OCI-LY7 (cell line): ENCODE results near the gene PPIH. TPM values are rescaled to one million over a fixed set of nuclear protein-coding genes. Genes with fewer than 3 reads are reported as not detected.

Experiments
- BruUV-seq: library from RNA; stranded (reverse); fragments of 400-500 nt; replicated peaks from 2 replicates; lab custom pipeline; 2021; lab: Mats Ljungman, UMichigan
- CTCF ChIA-PET: fragments of 300-600 bp; sonication (Branson Sonifier 250); formaldehyde crosslinking; loops from one replicate; lab custom pipeline; 2022; ENCODE audit warnings: antibody characterized with exemption; ENCODE audit not compliant: unreplicated experiment; lab: Charles Lee
- POLR2A ChIA-PET: fragments of 300-600 bp; sonication (Branson Sonifier 250); formaldehyde crosslinking; loops from one replicate; lab custom pipeline; 2022; ENCODE audit warnings: antibody characterized with exemption; lab: Charles Lee
- DNase-seq: peaks from one replicate; pipeline ENCODE4 v3.0.0-alpha.2; 2015; ENCODE audit warnings: low spot score
- H2AFZ ChIP-seq: fragments of 200-600 bp; sonication (generic), shearing (Covaris generic); 2 replicates; pipeline ENCODE4 v1.6.1; 2014; ENCODE audit warnings: mild to moderate bottlenecking, antibody characterized with exemption, low read length, moderate library complexity
- H3K27ac ChIP-seq: fragments of 200-600 bp; sonication (generic); 2 replicates; pipeline ENCODE4 v1.5.1; 2014; ENCODE audit warnings: mixed run types, low read depth, mild to moderate bottlenecking, moderate library complexity, low read length, inconsistent platforms; ENCODE audit not compliant: poor library complexity, severe bottlenecking
- H3K36me3 ChIP-seq: fragments of 200-600 bp; sonication (generic); 2 replicates; pipeline ENCODE4 v1.6.1; 2014; ENCODE audit warnings: mild to moderate bottlenecking, antibody characterized with exemption, low read length, moderate library complexity, mixed read lengths; ENCODE audit not compliant: insufficient read depth
- H3K4me1 ChIP-seq: fragments of 200-600 bp; sonication (generic); 2 replicates; pipeline ENCODE4 v1.5.1; 2014; ENCODE audit warnings: mild to moderate bottlenecking, low read length; ENCODE audit not compliant: insufficient read depth, poor library complexity, severe bottlenecking
- H3K4me2 ChIP-seq: fragments of 200-600 bp; sonication (generic); 2 replicates; pipeline ENCODE4 v1.6.1; 2014; ENCODE audit warnings: mild to moderate bottlenecking, low read length
- H3K4me3 ChIP-seq: fragments of 200-600 bp; sonication (generic); 2 replicates; pipeline ENCODE4 v1.5.1; 2014; ENCODE audit warnings: mild to moderate bottlenecking, low read depth, low read length; ENCODE audit not compliant: poor library complexity, severe bottlenecking
- H3K79me2 ChIP-seq: fragments of 200-600 bp; sonication (generic); 2 replicates; pipeline ENCODE4 v1.6.1; 2016; ENCODE audit warnings: low read depth, mild to moderate bottlenecking, low read length, moderate library complexity, mixed read lengths; ENCODE audit not compliant: insufficient read depth
- H3K9me2 ChIP-seq: fragments of 200-600 bp; sonication (generic); 2 replicates; pipeline ENCODE4 v1.6.1; 2016; ENCODE audit warnings: mild to moderate bottlenecking, low read length, mixed read lengths; ENCODE audit not compliant: insufficient read depth
- H3K9me3 ChIP-seq: fragments of 200-600 bp; sonication (generic); 2 replicates; pipeline ENCODE4 v1.6.1; 2014; ENCODE audit warnings: mild to moderate bottlenecking, mixed run types, low read length, mixed read lengths
- H4K20me1 ChIP-seq: fragments of 200-600 bp; sonication (generic); 2 replicates; pipeline ENCODE4 v1.6.1; 2014; ENCODE audit warnings: mild to moderate bottlenecking, antibody characterized with exemption, low read length, moderate library complexity, mixed read lengths; ENCODE audit not compliant: insufficient read depth
- CTCF ChIP-seq: fragments of 200-600 bp; sonication (generic); conservative IDR thresholded peaks from 2 replicates; pipeline ENCODE4 v1.5.1; 2014; ENCODE audit warnings: mild to moderate bottlenecking, antibody characterized with exemption, low read length, moderate library complexity, mixed read lengths
- EZH2phosphoT487 ChIP-seq: fragments of 200-600 bp; sonication (generic); IDR thresholded peaks from 2 replicates; pipeline ENCODE4 v1.6.1; 2018; ENCODE audit warnings: low read depth, borderline replicate concordance, mild to moderate bottlenecking, mixed run types, antibody characterized with exemption, low read length, moderate library complexity, mixed read lengths
- intact Hi-C: fragments of 100-400 bp; cut with micrococcal nuclease; formaldehyde crosslinking; loops from one replicate; pipeline ENCODE4 v1.10.0; 2022; ENCODE audit not compliant: unreplicated experiment
- total RNA-seq, 2 experiments: library from RNA; depleted of rRNA in 1 of 2; stranded (reverse); fragments of >200 nt in 1 of 2; shearing (Covaris generic) in 1 of 2; gene quantifications; 2 replicates each; pipeline ENCODE4 v1.2.3, GENCODE V29; 2014 to 2022

Gene PPIH
- total RNA-seq, 2 experiments from 2014 or later = 74.4 to 100 TPM

GRCh38 chr1:42689912-42690311 lies 31.7 kb downstream of the PPIH start:
- ChIA-PET CTCF (no interaction called here), POLR2A (interaction anchor here (0.6 to 0.9 kb wide), 2 partner anchors 11 to 77 kb away, joined by 4 to 5 read pairs; partner anchors contain the start of genes C1orf50 and P3H1)
- H3K4me3 ChIP-seq = peak overlapping the region; percentile 24
- peaks cover 100% of the 10 kb centered on the region for H3K36me3 ChIP-seq
- no peaks in the 10 kb centered on the region for H3K9me3 ChIP-seq
- intact Hi-C loops = no loop called here
- H3K27ac ChIP-seq = no peak overlapping the region
- TF ChIP-seq EZH2phosphoT487 = no peak
- TF ChIP-seq CTCF = no peak
- H3K4me2 ChIP-seq = peak overlapping the region; percentile 98
- BruUV-seq = no TSS peak
- peaks cover 100% of the 10 kb centered on the region for H3K79me2 ChIP-seq
- H3K4me1 ChIP-seq = peaks cover 74% of the 10 kb centered on the region
- H2AFZ ChIP-seq = no peak overlapping the region
- DNase-seq = no peak
- H3K9me2 ChIP-seq = no peaks in the 10 kb centered on the region
- peaks cover 97% of the 10 kb centered on the region for H4K20me1 ChIP-seq

DNA sequence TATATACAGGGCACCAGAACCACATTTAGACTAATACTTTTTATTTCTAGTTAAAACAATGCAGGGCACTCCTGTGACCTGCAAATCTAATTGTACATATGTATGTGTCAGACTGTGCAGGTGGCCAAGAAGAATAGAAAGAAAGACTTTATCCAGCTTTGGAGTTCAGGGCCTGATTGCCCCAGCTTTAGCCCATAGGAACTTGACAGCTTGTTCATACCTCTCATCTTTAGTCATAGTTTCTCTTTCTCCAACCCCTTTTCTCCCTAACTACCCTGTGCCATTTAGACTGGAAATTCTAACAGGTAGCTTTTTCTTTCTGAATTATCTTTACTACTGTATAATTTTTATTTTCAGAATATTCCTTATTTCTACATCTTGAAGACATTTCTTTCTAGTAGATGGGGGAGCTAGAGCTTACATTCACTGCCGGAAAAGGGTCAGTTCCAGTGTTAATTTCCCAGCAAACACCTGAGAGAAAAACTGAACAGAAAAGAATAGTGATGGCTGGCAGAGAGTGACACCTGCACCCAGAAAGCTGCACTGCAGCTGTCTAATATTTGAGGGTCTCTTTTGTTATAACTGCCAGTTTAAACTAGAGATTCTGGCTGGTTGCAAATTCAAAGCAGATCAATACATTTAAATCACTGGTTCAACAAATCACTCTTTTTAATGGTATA lies 32.4 kb downstream of the PPIH start:
- peaks cover 97% of the 10 kb centered on the region for H4K20me1 ChIP-seq
- no TSS peak for BruUV-seq
- ChIA-PET CTCF (no interaction called here), POLR2A (interaction anchor here (0.7 to 0.9 kb wide), 2 partner anchors 76 to 284 kb away, joined by 3 to 4 read pairs; partner anchors contain the start of genes C1orf50 and P3H1)
- DNase-seq = no peak
- H3K9me2 ChIP-seq = no peaks in the 10 kb centered on the region
- H2AFZ ChIP-seq = no peak overlapping the region
- peak overlapping the region; percentile 17 for H3K4me3 ChIP-seq
- H3K36me3 ChIP-seq = peaks cover 100% of the 10 kb centered on the region
- no peak overlapping the region for H3K27ac ChIP-seq
- peaks cover 67% of the 10 kb centered on the region for H3K4me1 ChIP-seq
- intact Hi-C loops = no loop called here
- H3K9me3 ChIP-seq = no peaks in the 10 kb centered on the region
- peaks cover 100% of the 10 kb centered on the region for H3K79me2 ChIP-seq
- peak overlapping the region; percentile 98 for H3K4me2 ChIP-seq
- TF ChIP-seq EZH2phosphoT487 (no peak), CTCF (peak; percentile 60)

DNA sequence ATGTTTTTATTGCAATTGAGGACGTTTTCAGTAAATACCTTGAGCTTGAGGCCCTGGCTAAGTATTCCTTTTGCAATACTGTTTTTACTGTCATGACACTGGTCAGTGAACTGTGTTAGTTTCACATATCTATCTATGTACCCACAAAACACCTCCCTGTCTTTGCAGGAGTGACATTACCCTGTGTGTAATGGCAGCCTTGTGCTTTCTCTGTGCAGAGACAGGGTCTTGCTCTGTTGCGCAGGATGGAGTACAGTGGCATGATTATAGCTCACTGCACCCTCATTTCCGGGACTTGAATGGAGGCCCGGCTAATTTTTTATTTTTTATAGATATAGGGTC lies 32.9 kb downstream of the PPIH start:
- no peak overlapping the region for H3K27ac ChIP-seq
- no peaks in the 10 kb centered on the region for H3K9me2 ChIP-seq
- peaks cover 100% of the 10 kb centered on the region for H3K36me3 ChIP-seq
- no peak overlapping the region for H3K4me3 ChIP-seq
- no peak overlapping the region for H2AFZ ChIP-seq
- TF ChIP-seq CTCF (no peak), EZH2phosphoT487 (no peak)
- H3K4me1 ChIP-seq = peaks cover 62% of the 10 kb centered on the region
- H3K9me3 ChIP-seq = no peaks in the 10 kb centered on the region
- BruUV-seq = no TSS peak
- DNase-seq = no peak
- peaks cover 100% of the 10 kb centered on the region for H3K79me2 ChIP-seq
- H4K20me1 ChIP-seq = peaks cover 96% of the 10 kb centered on the region
- H3K4me2 ChIP-seq = peak overlapping the region; percentile 98
- intact Hi-C loops = no loop called here
- CTCF ChIA-PET = no interaction called here
- POLR2A ChIA-PET = interaction anchor here (0.7 to 1.6 kb wide), 3 partner anchors 8 to 284 kb away, joined by 3 to 8 read pairs (median 4); partner anchors contain the start of genes C1orf50, P3H1 and YBX1
